Measurements from ENCODE around the gene SYNPO.

Gene SYNPO

DNA sequence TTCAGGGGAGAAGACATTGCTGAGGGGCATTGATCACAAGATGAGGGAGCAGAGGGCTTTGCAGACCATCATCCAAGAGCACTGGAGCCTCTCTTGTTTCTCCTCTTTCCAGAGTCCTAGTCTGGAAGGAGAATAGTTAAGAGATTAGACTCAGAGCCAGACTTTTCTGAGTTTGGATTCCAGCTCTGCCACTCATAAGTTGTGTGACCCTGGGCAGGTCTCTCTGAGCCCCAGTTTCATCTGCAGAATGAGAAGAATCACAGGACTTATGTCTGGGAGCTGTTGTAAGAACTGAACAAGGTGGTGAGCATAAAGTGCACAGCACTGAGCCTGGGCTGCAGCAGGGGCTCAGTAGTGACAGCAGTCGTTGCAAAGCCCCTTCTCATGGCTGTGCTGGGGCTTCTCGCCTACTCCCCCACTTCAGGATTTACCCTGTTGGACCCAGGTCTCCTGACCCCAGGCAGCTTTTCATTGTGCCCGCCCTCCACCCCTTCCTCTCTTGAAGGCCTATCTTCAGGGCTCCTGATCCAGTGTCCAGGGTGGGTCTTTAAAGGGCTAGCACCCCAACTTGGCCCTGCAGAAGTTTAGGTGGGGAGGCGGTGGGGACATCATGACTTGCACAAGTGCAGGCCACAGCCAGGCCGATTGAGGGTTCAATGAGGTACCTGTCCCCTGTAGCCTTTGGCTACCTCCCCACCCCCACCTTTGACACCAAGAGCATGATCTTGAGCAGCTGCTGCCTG, 1.5 kb downstream of the SYNPO start:
- Histone ChIP-seq H3K27me3 (replicated peaks; ENCODE audit: insufficient read depth, low read length) (no peaks in the 10 kb centered on the region; the same call in 1 of the 2 replicates), H4K20me1 (ENCODE audit: insufficient read depth, low read length) (no peaks in the 10 kb centered on the region), H3K9ac (ENCODE audit: low read length) (no peak overlapping the region), H2AFZ (ENCODE audit: low read length) (no peak overlapping the region), H3K9me3 (replicated peaks; ENCODE audit: insufficient read depth, low read length) (no peaks in the 10 kb centered on the region), H3K4me3 (ENCODE audit: low read length) (no peak overlapping the region), H3F3A (ENCODE audit: insufficient read depth, low read length) (no peaks in the 10 kb centered on the region), H3K36me3 (replicated peaks; ENCODE audit: insufficient read depth, low read length) (no peaks in the 10 kb centered on the region), H3K4me1 (ENCODE audit: low read length) (no peaks in the 10 kb centered on the region), H3K79me2 (ENCODE audit: low read length) (no peaks in the 10 kb centered on the region), H3K4me2 (ENCODE audit: low read depth, low read length) (no peak overlapping the region), H3K9me2 (replicated peaks; ENCODE audit: insufficient read depth, low read length) (no peaks in the 10 kb centered on the region), H3K27ac (ENCODE audit: low read length) (no peak overlapping the region)
- DNase-seq: no peak
- TF ChIP-seq, protein P1, sequence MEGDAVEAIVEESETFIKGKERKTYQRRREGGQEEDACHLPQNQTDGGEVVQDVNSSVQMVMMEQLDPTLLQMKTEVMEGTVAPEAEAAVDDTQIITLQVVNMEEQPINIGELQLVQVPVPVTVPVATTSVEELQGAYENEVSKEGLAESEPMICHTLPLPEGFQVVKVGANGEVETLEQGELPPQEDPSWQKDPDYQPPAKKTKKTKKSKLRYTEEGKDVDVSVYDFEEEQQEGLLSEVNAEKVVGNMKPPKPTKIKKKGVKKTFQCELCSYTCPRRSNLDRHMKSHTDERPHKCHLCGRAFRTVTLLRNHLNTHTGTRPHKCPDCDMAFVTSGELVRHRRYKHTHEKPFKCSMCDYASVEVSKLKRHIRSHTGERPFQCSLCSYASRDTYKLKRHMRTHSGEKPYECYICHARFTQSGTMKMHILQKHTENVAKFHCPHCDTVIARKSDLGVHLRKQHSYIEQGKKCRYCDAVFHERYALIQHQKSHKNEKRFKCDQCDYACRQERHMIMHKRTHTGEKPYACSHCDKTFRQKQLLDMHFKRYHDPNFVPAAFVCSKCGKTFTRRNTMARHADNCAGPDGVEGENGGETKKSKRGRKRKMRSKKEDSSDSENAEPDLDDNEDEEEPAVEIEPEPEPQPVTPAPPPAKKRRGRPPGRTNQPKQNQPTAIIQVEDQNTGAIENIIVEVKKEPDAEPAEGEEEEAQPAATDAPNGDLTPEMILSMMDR (IDR thresholded peaks at IDR 0.05; ENCODE audit: low read length): no peak

- no peaks in the 10 kb centered on the region for H3K36me3 ChIP-seq (replicated peaks; ENCODE audit: insufficient read depth, low read length)
- H3F3A ChIP-seq (ENCODE audit: insufficient read depth, low read length): no peaks in the 10 kb centered on the region
- no peak overlapping the region for H3K27ac ChIP-seq (ENCODE audit: low read length)
- DNase-seq: no peak
- H4K20me1 ChIP-seq (ENCODE audit: insufficient read depth, low read length): no peaks in the 10 kb centered on the region
- no peaks in the 10 kb centered on the region for H3K9me2 ChIP-seq (replicated peaks; ENCODE audit: insufficient read depth, low read length)
- no peaks in the 10 kb centered on the region for H3K9me3 ChIP-seq (replicated peaks; ENCODE audit: insufficient read depth, low read length)
- H3K9ac ChIP-seq (ENCODE audit: low read length): no peak overlapping the region
- H3K4me2 ChIP-seq (ENCODE audit: low read depth, low read length): no peak overlapping the region
- H3K79me2 ChIP-seq (ENCODE audit: low read length): no peaks in the 10 kb centered on the region
- H2AFZ ChIP-seq (ENCODE audit: low read length): no peak overlapping the region
- H3K27me3 ChIP-seq (replicated peaks; ENCODE audit: insufficient read depth, low read length): no peaks in the 10 kb centered on the region; the same call in 1 of the 2 replicates
- no peak overlapping the region for H3K4me3 ChIP-seq (ENCODE audit: low read length)
- TF ChIP-seq EZH2 (optimal IDR thresholded peaks at IDR 0.05; ENCODE audit: low read depth, low read length) (no peak), EZH2phosphoT487 (IDR thresholded peaks at IDR 0.05; ENCODE audit: low read length) (no peak)
- TF ChIP-seq, protein P1 (IDR thresholded peaks at IDR 0.05; ENCODE audit: low read length): no peak
- no peaks in the 10 kb centered on the region for H3K4me1 ChIP-seq (ENCODE audit: low read length)
These were observed 2.1 kb downstream of the SYNPO start for GRCh38 chr5:150642567-150642927.

GRCh38 chr5:150642991-150643710, 2.7 kb downstream of the SYNPO start:
- Histone ChIP-seq H4K20me1 (ENCODE audit: insufficient read depth, low read length) (no peaks in the 10 kb centered on the region), H3K27me3 (replicated peaks; ENCODE audit: insufficient read depth, low read length) (no peaks in the 10 kb centered on the region; the same call in 1 of the 2 replicates), H3K27ac (ENCODE audit: low read length) (no peak overlapping the region), H3K79me2 (ENCODE audit: low read length) (no peaks in the 10 kb centered on the region), H3K4me1 (ENCODE audit: low read length) (no peaks in the 10 kb centered on the region), H3F3A (ENCODE audit: insufficient read depth, low read length) (no peaks in the 10 kb centered on the region), H2AFZ (ENCODE audit: low read length) (no peak overlapping the region), H3K9ac (ENCODE audit: low read length) (no peak overlapping the region), H3K9me2 (replicated peaks; ENCODE audit: insufficient read depth, low read length) (no peaks in the 10 kb centered on the region), H3K9me3 (replicated peaks; ENCODE audit: insufficient read depth, low read length) (no peaks in the 10 kb centered on the region), H3K4me3 (ENCODE audit: low read length) (no peak overlapping the region), H3K4me2 (ENCODE audit: low read depth, low read length) (no peak overlapping the region), H3K36me3 (replicated peaks; ENCODE audit: insufficient read depth, low read length) (no peaks in the 10 kb centered on the region)
- TF ChIP-seq EZH2phosphoT487 (IDR thresholded peaks at IDR 0.05; ENCODE audit: low read length) (no peak), EZH2 (optimal IDR thresholded peaks at IDR 0.05; ENCODE audit: low read depth, low read length) (no peak)
- TF ChIP-seq, protein P1 (IDR thresholded peaks at IDR 0.05; ENCODE audit: low read length): no peak
- DNase-seq: no peak
